GM12891 (cell line): ENCODE measurements around the gene RPS5.

Experiments
- PAX5 ChIP-seq: IDR thresholded peaks from 2 replicates; pipeline ENCODE4 v1.6.1; 2011; ENCODE audit warnings: low read length, moderate library complexity, mild to moderate bottlenecking; ENCODE audit not compliant: insufficient read depth, severe bottlenecking
- POLR2A ChIP-seq: IDR thresholded peaks from 2 replicates; pipeline ENCODE4 v1.6.1; 2011; ENCODE audit warnings: low read depth, low read length, control low read depth
- POLR2AphosphoS5 ChIP-seq: IDR thresholded peaks from 2 replicates; pipeline ENCODE4 v1.6.1; 2011; ENCODE audit warnings: low read depth, low read length, control low read depth
- TAF1 ChIP-seq: IDR thresholded peaks from 2 replicates; pipeline ENCODE4 v1.6.1; 2011; ENCODE audit warnings: low read depth, low read length, control low read depth

DNA sequence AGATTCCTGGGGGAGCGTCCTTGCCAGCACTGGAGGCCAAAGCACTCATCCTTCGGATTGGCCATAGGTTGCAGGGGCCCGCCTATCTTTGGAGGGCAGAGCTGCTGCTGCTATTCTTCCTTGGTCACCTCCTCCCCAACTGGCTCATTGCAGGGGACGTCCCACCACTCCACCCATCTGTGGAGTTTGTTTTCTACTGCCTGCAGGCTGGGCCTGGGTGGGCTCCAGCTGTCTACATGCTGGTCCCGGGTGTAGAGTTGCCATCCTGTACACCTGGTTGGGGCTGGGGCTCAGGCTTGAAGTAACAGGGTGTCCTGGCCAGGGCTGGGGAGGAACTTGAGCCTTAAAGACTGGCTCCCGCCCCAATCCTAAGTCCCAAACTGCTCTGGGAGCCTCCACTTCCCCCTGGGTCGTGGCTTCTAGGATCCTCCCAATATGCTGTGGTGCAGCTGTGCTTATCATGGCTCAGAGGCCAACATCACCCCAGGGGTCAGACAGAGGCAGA is 10.5 kb downstream of the RPS5 start:
- TF ChIP-seq TAF1 (no peak), POLR2AphosphoS5 (no peak), PAX5 (no peak), POLR2A (no peak)
